Measurements from ENCODE around the gene MVK.

The MVK gene

DNA sequence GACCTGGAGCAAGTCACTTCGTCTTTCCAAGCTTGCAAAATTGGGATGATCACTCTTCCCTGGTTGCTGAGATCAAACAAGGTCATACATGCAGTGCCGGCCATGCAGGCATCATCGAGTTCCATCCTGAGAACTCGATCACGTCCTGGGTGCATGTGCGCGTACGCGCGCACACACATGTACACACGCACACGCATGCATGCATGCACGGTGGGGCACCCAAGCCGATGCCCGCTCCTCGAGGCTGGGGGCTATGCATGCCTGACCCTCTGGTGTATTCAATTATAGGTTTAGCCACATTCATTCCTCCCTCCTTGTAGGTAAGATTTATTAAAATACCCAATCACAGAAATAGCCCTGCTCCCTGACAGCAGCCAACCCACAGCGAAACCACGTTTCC lies 26.3 kb upstream of the MVK start:
- no peak for DNase-seq

DNA sequence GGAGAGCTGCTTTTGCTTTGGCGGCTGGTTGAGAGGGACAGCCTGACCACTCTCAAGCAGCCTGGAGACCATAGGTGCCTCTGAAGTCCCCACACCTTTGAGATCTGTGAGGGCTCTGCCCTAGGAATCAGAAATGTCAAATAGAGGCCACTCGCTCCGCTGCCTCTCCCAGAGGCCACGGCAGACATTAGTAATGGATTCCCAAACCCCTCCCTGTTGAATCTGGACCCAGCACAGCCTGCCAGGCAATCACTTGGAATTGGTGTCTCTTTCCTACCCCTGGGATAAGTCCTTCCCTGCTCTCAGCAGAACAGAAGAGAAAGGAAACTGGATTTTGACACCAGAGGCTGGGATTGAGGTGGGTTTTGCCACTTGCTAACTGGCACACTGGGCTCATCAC lies 25.3 kb upstream of the MVK start:
- no peak for DNase-seq

DNA sequence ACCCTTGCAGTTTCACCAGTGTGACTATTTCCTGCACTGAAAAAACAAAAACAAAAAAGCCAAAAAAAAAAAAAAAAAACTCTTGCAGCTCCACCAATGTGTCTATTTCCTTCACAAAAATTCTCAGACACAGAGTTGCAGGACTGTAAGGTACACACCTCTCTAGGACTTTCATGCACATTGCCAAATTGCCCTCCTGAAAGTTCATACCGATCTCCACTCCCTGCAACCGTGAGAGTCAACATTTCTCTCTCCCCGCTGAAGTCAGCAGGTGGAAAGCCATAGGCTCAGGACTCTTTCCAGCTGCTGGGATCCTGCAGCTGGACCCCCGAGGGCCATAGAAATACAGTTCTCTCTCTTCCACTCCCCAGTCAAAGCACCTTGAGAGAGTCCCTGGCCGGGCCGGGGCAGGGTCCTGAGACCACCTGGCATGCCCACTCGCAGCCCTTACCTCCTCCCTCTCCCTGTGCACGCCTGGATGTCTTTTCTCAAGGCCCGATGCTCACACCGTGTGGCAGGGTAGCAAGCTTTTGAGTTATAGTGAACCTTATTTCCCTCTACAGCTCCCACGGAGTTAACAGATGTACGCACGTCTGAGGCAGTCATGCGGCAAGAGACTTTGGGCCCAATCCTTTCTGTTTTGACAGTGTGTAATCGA lies 23.9 kb upstream of the MVK start:
- DNase-seq, result no peak

DNA sequence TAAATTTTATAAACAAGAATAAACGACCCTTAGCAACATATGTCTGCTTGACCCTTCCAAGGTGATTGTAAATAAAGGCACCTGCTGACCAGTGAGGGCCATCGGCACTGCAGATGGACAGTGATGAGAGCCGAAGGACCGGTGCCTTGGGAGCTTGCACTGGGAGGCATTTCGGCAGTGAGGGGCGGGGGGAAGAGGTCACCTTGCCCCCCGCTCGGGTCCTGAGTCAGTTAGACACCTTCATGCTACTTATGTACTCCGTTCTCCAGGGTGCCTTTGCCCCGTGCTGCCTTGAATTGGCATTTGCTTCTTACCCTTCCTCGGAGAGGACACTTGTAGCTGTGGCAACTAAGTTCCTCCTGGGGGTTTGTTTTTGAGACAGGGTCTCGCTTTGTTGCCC lies 23.3 kb upstream of the MVK start:
- DNase-seq, result no peak

DNA sequence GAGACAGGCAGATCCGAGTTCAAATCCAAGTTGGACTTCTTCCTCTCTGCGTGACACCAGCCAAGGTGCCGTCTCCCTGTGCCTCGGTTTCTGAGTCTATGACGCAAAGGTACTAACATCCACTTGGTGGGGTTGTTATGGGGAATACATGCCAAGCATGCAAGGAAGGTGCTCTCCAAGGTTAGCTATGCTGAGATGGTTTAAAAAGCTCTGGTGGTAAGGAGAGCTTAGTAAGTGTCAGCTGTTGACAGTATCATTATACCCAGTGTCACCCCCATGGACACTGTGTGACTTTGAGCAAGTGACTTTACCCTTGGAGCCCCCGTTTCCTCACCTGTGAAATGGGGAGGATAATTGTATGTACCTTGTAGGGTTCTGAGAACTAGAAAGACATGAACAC lies 22.5 kb upstream of the MVK start:
- DNase-seq, result no peak

DNA sequence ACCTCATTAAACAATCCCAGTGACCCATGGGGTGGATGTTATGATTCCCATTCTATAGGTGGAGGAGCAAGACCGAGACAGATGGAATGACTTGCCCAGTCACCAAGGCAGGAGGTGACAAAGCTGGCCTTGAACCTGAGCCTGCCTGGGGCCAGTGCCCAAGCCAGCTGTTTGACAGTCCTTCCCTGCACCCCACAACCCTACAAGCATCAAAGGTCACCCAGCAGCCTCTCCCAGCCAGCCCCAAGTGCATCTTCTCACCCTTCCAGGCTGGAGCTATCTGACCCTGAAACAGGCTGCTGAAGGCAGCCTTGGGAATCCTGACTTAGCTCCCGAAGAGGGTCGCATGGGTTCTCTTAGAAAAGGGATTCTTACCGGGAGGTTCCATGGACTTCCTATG lies 20.6 kb upstream of the MVK start:
- no peak for DNase-seq

DNA sequence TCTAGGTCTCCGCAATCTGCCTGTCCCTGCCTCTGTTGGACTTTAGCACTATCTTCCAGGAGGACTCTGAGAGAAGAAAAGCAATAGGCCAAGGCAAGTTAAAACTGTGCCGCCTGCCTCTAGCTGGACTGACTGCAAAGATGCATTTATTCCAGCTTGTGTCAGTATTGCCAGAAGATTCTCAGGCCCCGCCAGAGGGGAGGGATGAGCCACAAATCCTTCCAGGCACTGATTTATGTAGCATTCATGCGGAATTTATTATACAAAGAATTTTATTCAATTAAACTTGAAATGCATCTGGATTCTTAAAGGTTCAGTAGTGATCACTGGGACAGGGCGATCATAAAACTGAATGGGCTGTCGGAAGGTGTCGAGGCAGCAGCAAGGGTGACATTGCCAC lies 20.1 kb upstream of the MVK start:
- no peak for DNase-seq

DNA sequence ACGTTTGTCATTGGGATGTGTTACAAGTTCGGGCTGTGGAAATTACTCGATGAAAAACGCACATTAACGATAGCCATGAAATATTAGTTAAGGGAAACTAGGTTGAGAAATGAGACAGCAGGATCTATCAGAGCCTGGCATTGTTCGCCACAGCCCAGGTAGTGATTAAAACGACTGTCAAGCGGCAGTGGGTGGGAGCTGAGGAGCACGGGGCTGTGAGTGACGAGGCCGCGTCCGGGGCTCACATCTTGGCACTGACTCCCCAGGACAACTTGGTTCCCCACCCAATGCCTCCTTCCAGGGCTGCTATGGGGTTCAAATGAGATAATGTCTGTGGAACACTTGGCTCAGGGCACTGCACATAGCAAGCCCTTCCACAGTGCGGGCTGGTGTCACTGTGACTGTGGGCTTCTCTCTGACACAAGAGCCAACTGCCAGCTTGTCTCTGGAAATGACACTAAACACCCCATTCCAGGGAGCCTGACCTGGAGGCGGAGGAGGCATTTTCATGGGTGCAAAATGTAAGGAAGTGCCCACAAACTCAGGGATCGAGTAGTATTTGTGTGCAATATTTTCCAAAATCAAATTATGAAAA lies 19.6 kb upstream of the MVK start:
- DNase-seq, result no peak

DNA sequence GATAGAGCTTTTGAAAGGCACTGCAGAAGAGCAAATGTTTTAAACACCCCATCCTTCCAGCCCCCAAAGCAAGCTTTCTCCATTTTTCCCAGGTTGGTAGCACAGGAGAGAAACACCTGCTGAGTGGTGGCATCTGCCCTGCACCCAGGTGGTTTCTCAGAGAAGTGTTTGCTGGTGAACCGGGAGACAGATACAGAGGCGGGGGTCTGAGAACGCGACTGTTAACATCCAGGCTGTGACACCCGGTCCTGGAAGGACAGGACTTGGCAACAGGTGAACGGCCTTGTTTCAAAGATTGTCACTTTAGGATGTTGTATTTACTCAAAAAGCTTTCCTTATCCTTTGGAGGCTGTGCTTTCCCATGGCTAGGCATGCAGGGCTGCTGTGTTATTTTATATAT lies 18.8 kb upstream of the MVK start:
- no peak for DNase-seq

DNA sequence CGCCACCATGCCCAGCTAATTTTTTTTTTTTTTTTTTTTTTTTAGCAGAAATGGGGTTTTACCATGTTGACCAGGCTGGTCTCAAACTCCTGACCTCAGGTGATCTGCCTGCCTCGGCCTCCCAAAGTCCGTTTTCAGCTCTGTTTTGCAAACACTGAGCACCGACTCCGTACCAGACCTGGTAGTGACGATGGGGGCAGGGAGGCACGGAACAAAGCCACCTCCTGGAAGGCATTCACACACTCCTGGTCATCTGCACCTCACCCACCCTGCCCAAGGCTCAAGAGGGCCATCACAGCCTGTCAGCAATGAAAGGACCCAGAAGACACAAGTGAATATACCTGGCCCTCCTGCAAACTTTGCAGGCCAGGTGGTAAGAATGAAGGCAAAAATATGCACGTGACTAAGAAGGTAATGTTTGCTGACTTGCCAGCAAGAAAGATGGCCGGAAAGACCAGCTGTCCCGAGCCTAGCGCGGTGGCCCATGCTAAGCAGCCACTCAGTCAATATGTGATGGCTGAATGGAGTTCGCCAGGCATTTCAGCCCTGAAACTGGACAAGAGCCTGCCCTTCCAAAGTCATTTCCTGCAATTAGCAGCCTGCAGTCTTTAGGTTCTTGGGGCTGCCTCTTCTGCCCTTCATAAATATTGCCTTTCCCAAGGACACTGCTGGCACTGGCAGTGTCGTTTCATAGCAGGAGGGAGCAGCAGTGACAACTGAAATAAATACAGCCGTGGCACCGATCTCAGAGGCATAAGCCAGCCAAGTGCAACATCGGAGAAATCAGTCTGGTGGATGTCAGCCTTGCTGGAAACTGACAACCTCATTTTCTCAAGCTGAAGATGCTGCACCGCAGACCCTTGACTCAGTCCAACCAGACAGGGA lies 17.9 kb upstream of the MVK start:
- no peak for DNase-seq

DNA sequence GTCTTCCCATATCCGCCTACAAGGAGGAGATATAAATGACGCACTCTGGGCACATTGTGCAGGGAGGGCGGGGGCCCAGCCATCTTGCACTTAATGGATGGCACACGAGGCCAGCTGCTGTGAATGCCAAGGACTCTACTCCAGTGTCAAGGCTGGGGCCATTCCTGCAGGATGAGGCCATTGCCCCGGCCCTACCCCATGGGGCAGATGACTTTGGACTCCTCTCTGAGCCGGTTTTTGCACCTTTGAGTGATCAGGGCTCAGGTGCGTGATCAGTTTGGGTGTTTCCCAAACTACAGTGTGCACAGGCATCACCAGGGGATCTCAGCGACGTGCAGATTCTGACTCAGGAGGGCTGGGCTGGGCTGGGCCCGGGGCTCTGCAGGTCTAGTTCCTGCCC lies 16.4 kb upstream of the MVK start:
- no peak for DNase-seq

DNA sequence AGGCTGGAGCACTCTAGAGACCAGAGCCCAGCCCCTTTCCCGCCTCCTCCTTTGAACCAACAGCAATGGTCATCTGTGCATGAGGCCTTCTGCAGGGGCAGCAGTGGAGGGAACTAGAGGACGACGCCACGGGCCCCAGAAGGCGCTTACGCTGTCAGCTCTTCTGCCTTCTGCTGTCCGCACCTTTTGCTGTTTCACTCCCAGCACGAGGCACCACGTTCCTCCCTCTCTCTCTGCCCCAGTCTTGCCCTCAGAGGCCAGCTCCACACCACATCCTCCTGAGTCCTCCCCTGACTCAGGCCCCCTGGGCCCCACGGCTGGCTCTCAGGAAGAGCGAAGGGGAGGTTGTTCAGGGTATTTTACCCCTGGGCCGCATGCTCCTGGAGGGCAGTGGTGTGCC lies 15.8 kb upstream of the MVK start:
- DNase-seq, result no peak

DNA sequence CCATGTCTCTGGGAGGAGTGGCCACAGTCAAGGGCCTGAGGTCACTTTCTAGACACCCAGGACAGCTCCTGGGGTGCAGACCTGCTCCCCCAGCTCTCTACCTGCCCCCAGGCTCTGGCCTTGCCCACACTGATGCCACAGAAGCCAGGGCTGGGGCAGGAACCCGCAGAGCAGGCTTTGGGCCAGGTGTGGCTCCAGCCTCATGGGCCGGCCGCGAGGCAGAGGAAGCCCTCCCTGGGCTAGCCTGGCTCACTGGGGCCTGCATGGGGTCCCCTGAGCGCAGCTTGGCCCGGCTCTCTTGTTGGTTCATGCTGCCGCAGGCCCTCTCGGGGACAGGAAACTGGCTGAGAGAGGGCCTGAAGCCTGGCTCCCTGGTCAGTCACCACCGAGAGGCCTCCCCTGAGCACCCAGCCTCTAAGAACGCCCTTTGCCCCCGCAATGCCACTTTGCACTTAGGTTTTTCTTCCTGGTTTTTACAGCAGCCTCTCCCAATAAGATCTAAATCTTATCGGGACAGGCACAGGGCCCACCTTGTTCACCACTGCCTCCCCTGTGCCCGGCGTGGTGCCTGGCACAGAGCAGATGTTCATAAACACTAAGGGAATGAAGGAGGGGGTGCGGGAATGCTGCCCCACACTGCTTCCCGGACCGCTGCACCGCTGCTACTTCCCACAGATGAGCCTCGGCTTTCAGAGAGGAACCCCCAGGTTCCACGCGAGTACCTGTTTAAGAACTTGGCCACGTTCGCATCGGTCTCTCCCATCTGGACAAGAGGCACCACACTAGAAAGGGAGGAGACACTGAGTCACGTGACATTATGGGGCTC lies 15.0 kb upstream of the MVK start:
- DNase-seq, result no peak

DNA sequence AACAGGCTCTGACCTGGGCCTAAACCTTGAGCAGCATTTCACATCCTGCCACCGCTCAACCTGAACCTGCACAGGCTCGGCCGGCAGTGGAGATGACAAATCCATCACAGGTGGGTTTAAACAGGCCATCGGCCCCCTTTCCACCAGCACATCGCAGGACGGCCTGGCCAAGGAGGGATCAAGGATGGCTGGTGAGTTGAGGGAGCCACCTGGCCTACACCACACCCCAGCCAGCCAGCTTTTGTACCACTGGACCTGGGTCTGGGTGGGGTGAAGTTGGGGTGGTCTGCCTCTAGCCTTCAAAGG lies 14.4 kb upstream of the MVK start:
- DNase-seq, result no peak

DNA sequence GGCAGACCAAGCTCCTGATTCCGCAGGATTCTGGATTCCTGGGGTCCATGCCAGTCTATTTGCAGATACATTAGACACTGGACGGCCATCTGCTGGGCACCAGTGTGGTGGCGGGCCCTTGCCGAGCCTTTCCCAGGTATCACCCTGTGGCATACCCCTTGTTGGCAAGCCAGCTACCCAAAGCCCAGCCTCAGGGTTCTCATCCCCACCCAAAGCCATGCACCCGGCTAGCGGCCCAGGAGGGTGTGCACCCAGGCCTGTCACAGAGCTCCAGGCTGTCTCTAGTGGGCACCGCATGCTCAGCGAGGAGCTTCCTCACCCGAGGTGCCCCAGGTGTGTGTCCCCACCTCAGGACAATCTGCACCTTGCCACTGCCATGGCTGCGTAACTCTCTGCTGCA lies 14.0 kb upstream of the MVK start:
- DNase-seq, result no peak

DNA sequence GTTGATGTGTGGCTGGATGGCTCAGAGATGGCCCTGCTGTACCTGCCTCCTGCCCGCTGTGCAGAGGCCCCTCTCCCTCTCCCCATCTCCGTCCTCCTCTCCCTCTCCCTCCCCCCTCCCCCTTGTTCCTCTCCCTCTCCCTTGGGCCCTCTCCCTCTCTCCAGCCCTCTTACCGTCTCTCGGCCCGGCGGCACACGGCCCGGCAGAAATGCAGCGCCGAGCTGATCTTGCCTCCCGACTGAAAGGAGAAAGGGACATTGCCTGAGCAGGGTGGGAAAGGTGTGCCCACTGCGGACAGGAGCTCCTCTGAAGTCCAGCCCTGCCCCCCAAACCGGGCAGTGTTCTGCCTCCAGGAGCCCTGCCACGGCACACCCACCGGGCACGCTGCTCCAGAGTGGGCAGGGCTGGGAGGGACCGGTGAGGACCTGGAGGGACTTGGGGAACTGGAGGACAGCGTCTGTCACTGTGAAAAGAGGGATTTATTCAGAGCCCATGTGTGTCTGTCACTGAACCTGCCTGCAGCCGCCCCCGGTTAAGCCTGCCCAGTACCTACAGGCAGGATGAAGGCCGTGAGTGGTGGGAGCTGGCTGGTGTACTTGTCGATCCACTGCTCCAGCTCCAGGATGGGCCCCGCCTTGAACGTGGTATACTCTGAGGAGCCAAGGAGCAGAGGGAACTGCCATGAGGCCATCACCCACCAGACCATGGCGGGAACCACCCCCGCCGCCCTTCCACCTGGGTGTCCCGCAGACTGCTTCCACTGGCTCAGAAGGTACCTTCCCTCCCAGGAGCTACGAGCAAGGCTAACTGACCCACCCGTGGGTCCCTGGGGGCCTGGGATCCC lies 12.5 kb upstream of the MVK start:
- DNase-seq, result no peak

DNA sequence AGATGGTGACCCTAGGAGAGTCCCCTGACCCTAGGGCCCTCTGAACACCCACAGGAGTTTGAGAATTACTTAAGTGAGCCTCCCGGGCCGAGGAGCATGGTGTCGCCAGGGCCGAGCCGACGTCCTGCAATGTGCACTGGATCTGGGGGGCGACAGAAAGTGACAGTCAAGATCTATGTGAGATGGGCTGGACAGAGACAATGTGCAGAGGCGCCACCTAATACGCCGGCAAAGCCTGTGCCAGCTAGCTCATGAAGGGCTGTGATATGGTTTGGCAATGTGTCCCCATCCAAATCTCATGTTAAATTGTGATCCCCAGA lies 11.9 kb upstream of the MVK start:
- no peak for DNase-seq

DNA sequence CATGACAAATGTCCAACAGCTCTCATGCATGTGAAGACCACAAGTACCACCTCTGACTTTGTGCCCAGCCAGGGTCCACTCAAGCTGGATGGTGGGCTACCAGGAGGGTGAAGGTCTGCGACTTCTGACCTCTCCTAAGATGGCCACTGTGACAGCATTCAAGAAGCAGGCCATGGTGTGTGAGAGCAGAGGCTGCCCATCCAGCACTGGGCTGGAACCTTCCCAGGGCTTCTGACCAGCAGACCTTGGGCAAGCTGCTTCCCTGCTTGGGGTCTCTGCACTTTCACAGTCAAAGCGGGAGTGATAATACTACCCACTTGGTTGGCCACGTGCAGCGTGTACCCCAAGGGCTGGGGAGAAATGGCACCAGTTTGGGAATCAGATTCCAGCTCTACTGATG lies 10.7 kb upstream of the MVK start:
- no peak for DNase-seq

DNA sequence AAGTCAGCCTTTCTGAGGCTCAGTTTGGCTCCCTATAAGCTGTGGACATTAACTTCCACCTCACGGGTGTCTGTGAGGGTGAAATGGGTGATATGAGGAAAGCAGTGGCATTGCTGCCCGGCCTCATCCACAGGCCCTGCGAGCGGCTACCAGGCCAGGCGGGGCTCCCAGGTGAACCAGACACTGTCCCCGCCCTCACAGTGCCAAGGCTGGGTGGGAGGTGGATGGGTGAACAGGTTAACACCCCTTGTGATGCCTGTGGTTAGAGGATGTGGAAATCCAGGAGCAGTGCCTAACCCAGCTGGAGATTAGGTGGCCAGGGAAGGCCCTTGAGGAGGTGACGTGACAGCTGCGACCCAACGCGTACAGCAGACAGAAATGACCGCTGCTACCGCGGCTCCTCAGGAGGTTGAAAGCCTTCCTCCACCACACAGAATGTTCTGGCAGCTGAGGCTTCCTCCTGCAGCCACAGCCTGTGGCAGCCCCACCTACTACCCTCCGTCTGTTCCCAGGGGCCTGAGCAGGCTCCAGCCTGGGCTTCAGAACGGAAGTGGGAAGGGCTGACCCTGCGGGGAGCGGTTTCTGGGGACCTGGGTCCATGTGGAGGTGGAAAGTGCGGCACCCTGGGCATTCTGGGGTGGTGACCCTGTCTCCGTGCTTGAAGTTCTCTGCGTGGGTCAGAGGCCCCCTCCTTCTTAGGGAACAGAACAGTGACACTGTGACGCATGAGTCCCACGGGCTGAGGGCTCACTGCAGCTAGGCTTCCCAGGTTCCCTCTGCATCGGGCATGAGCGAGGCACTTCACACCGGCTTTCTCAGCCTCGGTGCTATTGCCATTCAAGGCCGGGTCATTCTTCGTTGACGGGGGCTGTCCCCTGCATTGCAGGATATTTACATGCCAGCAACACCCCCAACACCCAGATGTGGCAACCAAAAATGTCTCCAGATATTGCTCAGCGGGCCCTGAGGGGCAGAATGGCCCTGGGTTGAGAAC lies 10.0 kb upstream of the MVK start:
- DNase-seq, result no peak

DNA sequence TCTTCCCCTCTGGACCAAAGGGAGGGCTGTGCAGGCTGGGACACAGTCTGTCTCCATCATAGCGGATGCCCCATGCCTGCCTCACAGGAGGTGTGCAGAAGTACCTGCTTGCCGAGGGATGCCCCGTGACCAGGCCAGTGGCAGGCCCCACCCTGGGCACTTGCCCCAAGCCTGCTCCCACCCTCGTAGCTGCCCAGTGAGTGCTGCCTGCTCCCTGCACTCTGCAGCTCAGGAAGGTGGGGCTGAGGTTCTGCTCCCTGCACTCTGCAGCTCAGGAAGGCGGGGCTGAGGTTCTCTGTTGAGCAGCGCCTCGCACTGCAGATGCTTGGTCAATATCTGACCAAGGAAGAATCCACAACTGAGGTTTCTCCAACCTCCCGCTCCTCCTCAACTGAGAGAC lies 7.2 kb upstream of the MVK start:
- no peak for DNase-seq

DNA sequence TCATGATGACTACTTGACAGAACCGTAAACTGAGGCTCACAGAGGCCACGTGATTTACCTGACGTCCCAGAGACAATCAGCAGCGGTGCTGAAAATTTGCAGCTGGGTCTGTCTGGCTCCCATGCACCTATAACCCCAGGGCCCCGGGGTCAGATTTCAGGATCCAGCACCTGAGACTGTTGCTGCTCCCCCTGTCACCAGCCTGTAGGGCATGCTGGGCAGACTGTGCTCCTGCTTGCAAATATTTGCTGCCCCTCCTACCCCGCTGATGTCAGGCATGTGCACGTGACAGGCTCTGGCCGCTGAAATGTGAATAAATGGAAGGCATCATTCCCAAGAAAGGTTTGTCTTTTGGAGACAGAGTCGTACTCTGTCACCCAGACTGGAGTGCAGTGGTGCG lies 6.3 kb upstream of the MVK start:
- no peak for DNase-seq

DNA sequence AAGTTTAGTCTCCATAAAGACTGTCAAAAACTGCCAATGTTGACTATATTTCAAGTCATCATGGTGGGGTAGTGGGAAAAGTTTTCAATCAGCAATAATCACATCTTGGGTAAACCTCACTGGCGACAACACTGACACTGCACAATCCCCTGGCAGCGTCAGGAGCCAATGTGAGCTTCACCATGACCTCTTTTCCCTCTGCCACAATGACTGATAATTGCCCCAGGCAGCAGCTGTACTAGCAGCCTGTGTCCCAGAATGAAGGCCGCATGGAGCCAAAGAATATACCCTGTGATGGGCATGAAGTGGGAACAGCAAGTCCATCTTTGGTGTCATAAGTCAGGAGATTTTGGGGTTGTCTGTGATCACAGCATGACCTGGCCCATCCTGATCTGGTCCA lies 5.6 kb upstream of the MVK start:
- DNase-seq, result no peak

All from DMS153 (cell line).